HL-60/S4 (cell line): ENCODE data around the gene ITGB3BP.
"Not testable (repeated sequence)": the region's sequence is repeated elsewhere in the genome, so short reads cannot be mapped to it uniquely, and the experiment has no call there.

Experiments
- in situ Hi-C: fragments of 300-500 bp; cut with MboI; formaldehyde crosslinking; loops from 2 replicates; pipeline ENCODE4 v1.14.3; 2022; ENCODE audit warnings: low sequenced_read_pairs

ITGB3BP gene

GRCh38 chr1:63509718-63510117 lies 13.3 kb downstream of the ITGB3BP start:
- in situ Hi-C loops, result no loop called here

- in situ Hi-C loops, result no loop called here
Observed at GRCh38 chr1:63506782-63507181, 16.2 kb downstream of the ITGB3BP start.

- in situ Hi-C loops, result no loop called here
Observed at GRCh38 chr1:63501256-63501655, 21.8 kb downstream of the ITGB3BP start.

- in situ Hi-C loops, result no loop called here
Observed at GRCh38 chr1:63498106-63498505, 24.9 kb downstream of the ITGB3BP start.

- in situ Hi-C loops, result no loop called here
Observed at GRCh38 chr1:63497577-63497976, 25.4 kb downstream of the ITGB3BP start.

- in situ Hi-C loops, result no loop called here
Observed at GRCh38 chr1:63487336-63488065, 35.5 kb downstream of the ITGB3BP start.

- in situ Hi-C loops, result no loop called here
Observed at GRCh38 chr1:63486629-63487028, 36.4 kb downstream of the ITGB3BP start.

- in situ Hi-C loops, result no loop called here
Observed at GRCh38 chr1:63480057-63480456, 43.0 kb downstream of the ITGB3BP start.

- in situ Hi-C loops, result no loop called here
Observed at GRCh38 chr1:63475761-63476160, 47.3 kb downstream of the ITGB3BP start.

GRCh38 chr1:63468683-63469082 lies 54.3 kb downstream of the ITGB3BP start:
- in situ Hi-C loops, result not testable (repeated sequence)

GRCh38 chr1:63466759-63467158 lies 56.3 kb downstream of the ITGB3BP start:
- in situ Hi-C loops, result no loop called here

GRCh38 chr1:63466181-63466580 lies 56.8 kb downstream of the ITGB3BP start:
- in situ Hi-C loops, result no loop called here

- in situ Hi-C loops, result no loop called here
Observed at GRCh38 chr1:63463248-63463647, 59.8 kb downstream of the ITGB3BP start.

- in situ Hi-C loops, result no loop called here
Observed at GRCh38 chr1:63461661-63462230, 61.3 kb downstream of the ITGB3BP start.

GRCh38 chr1:63458750-63459149 lies 64.3 kb downstream of the ITGB3BP start:
- in situ Hi-C loops, result no loop called here

GRCh38 chr1:63454269-63454668 lies 68.8 kb downstream of the ITGB3BP start:
- in situ Hi-C loops, result no loop called here

GRCh38 chr1:63453232-63453631 lies 69.8 kb downstream of the ITGB3BP start:
- in situ Hi-C loops, result no loop called here

- in situ Hi-C loops, result no loop called here
Observed at GRCh38 chr1:63450416-63450815, 72.6 kb downstream of the ITGB3BP start.

- in situ Hi-C loops, result no loop called here
Observed at GRCh38 chr1:63448731-63449246, 74.2 kb downstream of the ITGB3BP start.

GRCh38 chr1:63442141-63442475 lies 80.9 kb downstream of the ITGB3BP start:
- in situ Hi-C loops, result no loop called here

- in situ Hi-C loops, result no loop called here
Observed at GRCh38 chr1:63435161-63435560, 87.9 kb downstream of the ITGB3BP start.

- in situ Hi-C loops, result no loop called here
Observed at GRCh38 chr1:63429281-63429680, 93.7 kb downstream of the ITGB3BP start.

GRCh38 chr1:63428815-63429214 lies 94.2 kb downstream of the ITGB3BP start:
- in situ Hi-C loops, result no loop called here
